ENCODE measurements around the gene SNX22. TPM values are rescaled to one million over a fixed set of nuclear protein-coding genes. Genes with fewer than 3 reads are reported as not detected.

Gene SNX22
- total and polyA plus RNA-seq, 4 donors: 2.2 to 37.4 (median 3.1) TPM

- WGBS: 86% methylated on average over 14 of the region's 14 CpGs
- H3K9ac ChIP-seq (ENCODE audit: low read depth in 1 of 2, low read length in 2 of 2): no peak overlapping the region
- no peak overlapping the region for H3K27ac ChIP-seq (ENCODE audit: low read depth in 1 of 2, low read length in 2 of 2)
- H3K4me1 ChIP-seq (ENCODE audit: control insufficient read depth in 4 of 4, insufficient read depth in 4 of 4, low read length in 3 of 4): peaks cover 0 to 4% (median 0%) of the 10 kb centered on the region in 4 donors
- no peaks in the 10 kb centered on the region for H3K9me3 ChIP-seq (ENCODE audit: control insufficient read depth in 4 of 4, low read length in 3 of 4)
- no peak for TF ChIP-seq JUND (IDR thresholded peaks at IDR 0.05)
- H3K4me3 ChIP-seq (ENCODE audit: low read depth in 1 of 3, low read length in 3 of 3): no peak overlapping the region
- DNase-seq (ENCODE audit: low spot score): no peak
- no peaks in the 10 kb centered on the region for H3K27me3 ChIP-seq (ENCODE audit: control insufficient read depth in 4 of 4, insufficient read depth in 4 of 4, low read length in 3 of 4)
- H3K36me3 ChIP-seq (ENCODE audit: control insufficient read depth in 4 of 4, insufficient read depth in 3 of 4, low read depth in 1 of 4, low read length in 3 of 4): peaks cover 0 to 43% (median 14%) of the 10 kb centered on the region in 4 donors
Measured at GRCh38 chr15:64144565-64145281, 6.8 kb upstream of the SNX22 start.

GRCh38 chr15:64146041-64146440 is 5.5 kb upstream of the SNX22 start:
- Histone ChIP-seq H3K9ac (ENCODE audit: low read depth in 1 of 2, low read length in 2 of 2) (no peak overlapping the region), H3K9me3 (ENCODE audit: control insufficient read depth in 4 of 4, low read length in 3 of 4) (no peaks in the 10 kb centered on the region), H3K4me3 (ENCODE audit: low read depth in 1 of 3, low read length in 3 of 3) (no peak overlapping the region), H3K36me3 (ENCODE audit: control insufficient read depth in 4 of 4, insufficient read depth in 3 of 4, low read depth in 1 of 4, low read length in 3 of 4) (peaks cover 0 to 38% (median 12%) of the 10 kb centered on the region in 4 donors), H3K27me3 (ENCODE audit: control insufficient read depth in 4 of 4, insufficient read depth in 4 of 4, low read length in 3 of 4) (no peaks in the 10 kb centered on the region), H3K27ac (ENCODE audit: low read depth in 1 of 2, low read length in 2 of 2) (no peak overlapping the region), H3K4me1 (ENCODE audit: control insufficient read depth in 4 of 4, insufficient read depth in 4 of 4, low read length in 3 of 4) (peaks cover 2 to 6% (median 2%) of the 10 kb centered on the region in 4 donors)
- TF ChIP-seq YY1 (IDR thresholded peaks at IDR 0.05) (no peak), FOXA1 (IDR thresholded peaks at IDR 0.05) (no peak), ATF3 (IDR thresholded peaks at IDR 0.05) (no peak), RXRA (IDR thresholded peaks at IDR 0.05) (no peak), CTCF (IDR thresholded peaks at IDR 0.05; ENCODE audit: low read depth, low read length, missing input control) (no peak), TAF1 (conservative IDR thresholded peaks at IDR 0.05) (no peak), REST (IDR thresholded peaks at IDR 0.05) (no peak), MAX (IDR thresholded peaks at IDR 0.05) (no peak), SP1 (IDR thresholded peaks at IDR 0.05) (no peak)
- WGBS: 80% methylated on average over 6 of the region's 6 CpGs
- DNase-seq (ENCODE audit: low spot score): no peak

- H3K4me1 ChIP-seq (ENCODE audit: control insufficient read depth in 4 of 4, insufficient read depth in 4 of 4, low read length in 3 of 4): peaks cover 3 to 9% (median 5%) of the 10 kb centered on the region in 4 donors
- DNase-seq (ENCODE audit: low spot score): no peak
- no peak overlapping the region for H3K4me3 ChIP-seq (ENCODE audit: low read depth in 1 of 3, low read length in 3 of 3)
- no peak overlapping the region for H3K9ac ChIP-seq (ENCODE audit: low read depth in 1 of 2, low read length in 2 of 2)
- peaks cover 0 to 34% (median 9%) of the 10 kb centered on the region in 4 donors for H3K36me3 ChIP-seq (ENCODE audit: control insufficient read depth in 4 of 4, insufficient read depth in 3 of 4, low read depth in 1 of 4, low read length in 3 of 4)
- no peaks in the 10 kb centered on the region for H3K9me3 ChIP-seq (ENCODE audit: control insufficient read depth in 4 of 4, low read length in 3 of 4)
- H3K27ac ChIP-seq (ENCODE audit: low read depth in 1 of 2, low read length in 2 of 2): no peak overlapping the region
- H3K27me3 ChIP-seq (ENCODE audit: control insufficient read depth in 4 of 4, insufficient read depth in 4 of 4, low read length in 3 of 4): no peaks in the 10 kb centered on the region
- 93% methylated on average over 3 of the region's 3 CpGs for WGBS
- TF ChIP-seq HNF4G (IDR thresholded peaks at IDR 0.05) (no peak), SP1 (IDR thresholded peaks at IDR 0.05) (no peak), RAD21 (IDR thresholded peaks at IDR 0.05) (no peak), EGR1 (IDR thresholded peaks at IDR 0.05; ENCODE audit: low read depth in 2 of 2) (no peak), RXRA (IDR thresholded peaks at IDR 0.05) (no peak), ATF3 (IDR thresholded peaks at IDR 0.05) (no peak), JUND (IDR thresholded peaks at IDR 0.05) (no peak), FOXA2 (IDR thresholded peaks at IDR 0.05) (no peak), HNF4A (conservative IDR thresholded peaks at IDR 0.05) (no peak), GABPA (IDR thresholded peaks at IDR 0.05 in 1 of 2, conservative IDR thresholded peaks at IDR 0.05 in 1 of 2) (no peak), TAF1 (conservative IDR thresholded peaks at IDR 0.05) (no peak), MAX (IDR thresholded peaks at IDR 0.05) (no peak), REST (IDR thresholded peaks at IDR 0.05) (no peak), NR2F2 (IDR thresholded peaks at IDR 0.05) (no peak)
Measured at GRCh38 chr15:64146520-64146884, 5.0 kb upstream of the SNX22 start.

Measured in liver (tissue), 9 donors.